GM21528 (cell line): ENCODE results near the gene CPEB4.

Experiments
- ATAC-seq: cut with Tn5 transposase; IDR thresholded peaks from one replicate; pipeline ENCODE4 v1.9.1; 2021; ENCODE audit warnings: mild to moderate bottlenecking, moderate library complexity; ENCODE audit not compliant: unreplicated experiment, low FRiP score

Gene CPEB4

DNA sequence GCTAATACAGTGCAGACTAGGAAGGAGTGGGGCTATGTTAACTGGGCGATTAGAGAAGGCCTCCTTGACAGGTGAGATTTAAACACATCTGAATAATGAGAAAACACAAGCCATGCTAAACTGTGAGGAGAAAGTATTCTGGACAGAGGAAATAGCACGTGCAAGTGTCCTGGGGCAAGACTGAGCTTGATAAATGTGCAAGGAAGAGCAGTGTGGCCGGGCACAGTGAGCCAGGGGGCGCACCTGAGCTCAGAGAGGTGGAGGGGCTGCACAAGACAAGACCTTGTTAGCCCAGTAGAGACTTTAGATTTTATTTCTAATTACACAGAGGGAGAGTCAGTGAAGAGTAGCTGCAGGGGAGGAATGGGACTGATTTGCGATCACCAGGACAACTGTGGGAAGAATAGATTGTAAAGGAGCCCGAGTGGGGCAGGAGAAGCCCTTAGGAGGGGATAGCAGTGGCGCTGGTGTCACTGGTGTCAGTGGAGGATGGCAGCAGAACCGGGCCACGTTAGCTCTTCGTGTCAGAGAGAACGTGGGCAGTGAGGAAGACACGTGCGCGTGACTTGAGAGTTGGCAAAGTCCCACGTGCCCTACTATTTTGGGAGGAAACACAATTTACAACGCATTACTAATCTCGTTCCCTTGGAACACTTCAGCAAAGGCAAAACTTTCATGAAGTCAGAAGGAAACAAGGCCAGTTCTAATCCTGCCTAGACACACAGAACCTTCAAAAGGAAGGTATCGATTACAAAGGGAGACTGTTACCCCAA, 82.9 kb downstream of the CPEB4 start:
- no peak for ATAC-seq

DNA sequence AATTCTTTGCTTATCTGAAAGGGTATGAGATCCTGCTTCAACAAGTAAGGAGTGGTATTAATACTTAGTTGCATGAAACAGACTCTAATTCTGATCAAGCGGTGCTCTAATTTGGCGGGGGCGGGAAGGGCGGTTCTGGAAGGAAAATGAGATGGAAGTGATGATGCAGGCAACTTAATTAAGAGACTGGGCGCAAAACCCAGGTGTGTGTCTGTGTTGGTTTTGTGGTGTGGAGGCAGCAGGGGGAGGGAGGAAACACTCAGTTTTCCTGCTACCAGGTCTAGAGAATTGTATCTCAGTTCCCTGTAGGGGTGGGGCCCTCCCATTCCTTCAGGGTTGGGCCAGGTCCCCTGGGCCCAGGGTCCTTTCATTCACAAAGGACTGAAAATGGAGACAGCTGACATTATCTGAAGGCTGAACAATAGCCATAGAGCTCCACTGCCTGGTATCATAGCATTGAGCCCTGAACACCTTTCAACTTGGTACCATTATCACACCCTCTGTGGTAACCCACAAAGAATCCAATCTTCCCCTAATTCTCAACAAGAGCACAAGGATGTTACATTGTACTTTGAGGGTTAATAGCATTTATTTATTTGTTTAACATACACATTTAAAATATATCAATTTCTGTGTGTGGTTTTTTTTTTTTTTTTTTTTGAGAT, 83.7 kb downstream of the CPEB4 start:
- no peak for ATAC-seq

DNA sequence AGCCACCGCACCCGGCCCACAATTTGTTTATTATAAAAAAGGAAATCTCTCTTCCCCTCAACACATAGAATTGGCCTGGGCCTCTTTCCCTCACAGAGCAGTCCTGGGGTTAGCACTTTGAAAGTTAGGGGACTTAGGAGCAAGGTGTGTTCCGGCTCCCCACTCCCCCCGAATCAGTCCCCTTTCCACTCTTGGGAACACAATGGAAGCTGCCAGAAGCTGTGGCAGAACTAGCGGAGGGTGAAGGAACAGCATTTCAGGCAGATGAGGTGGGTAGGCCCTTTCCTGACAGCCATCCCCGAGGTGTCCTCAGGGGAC, 84.4 kb downstream of the CPEB4 start:
- no peak for ATAC-seq

DNA sequence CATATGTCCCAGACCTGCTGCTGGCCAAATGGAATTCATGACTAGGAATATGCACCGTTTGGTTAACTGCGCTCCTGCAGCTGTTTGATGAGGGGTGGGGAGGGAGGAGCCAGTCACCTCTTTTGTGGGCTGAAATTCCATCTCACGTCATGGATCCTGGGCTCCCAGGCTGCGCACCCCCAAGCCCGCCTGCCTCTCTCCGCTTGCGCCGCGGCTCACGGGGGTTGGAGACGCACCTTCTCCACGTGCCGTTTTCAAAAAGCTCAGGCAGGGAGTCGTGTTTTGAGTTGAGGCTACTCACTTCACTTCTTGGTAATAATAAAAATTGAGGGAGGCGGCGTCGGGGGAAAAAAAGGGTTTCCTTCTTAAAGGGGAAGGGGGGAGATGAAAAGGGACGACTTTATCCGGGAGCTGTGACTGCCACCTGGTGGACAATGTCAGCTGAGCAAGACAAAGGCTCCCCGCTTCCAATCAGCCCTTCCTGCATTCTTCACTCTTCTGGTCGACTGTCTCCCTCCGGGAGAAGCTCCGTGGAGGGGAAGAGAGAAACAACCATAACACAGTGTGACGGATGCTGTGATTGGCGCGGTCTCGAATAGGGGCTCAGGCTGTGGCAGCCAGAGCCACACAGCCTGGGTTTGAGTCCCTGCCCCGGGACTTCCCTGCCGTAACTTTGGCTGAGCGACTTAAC, 84.9 kb downstream of the CPEB4 start:
- ATAC-seq = peak; percentile 69

DNA sequence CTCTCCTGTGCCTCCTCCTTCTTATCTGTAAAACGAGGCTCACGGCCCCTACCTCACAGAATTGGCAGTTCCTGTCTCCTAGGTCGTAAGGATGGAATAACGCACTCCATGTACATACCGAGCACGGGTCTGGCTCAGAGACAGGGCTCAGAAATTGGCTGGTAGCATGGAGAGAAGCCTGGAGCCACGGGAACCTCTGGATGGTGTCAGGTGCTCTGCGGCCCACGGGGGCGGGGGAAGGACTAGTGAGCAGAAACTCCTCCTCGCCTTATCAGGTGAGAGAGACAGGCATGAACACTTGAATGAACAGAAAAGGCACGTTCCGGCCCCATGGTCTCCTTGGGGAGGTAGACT, 85.4 kb downstream of the CPEB4 start:
- peak; percentile 29 for ATAC-seq

DNA sequence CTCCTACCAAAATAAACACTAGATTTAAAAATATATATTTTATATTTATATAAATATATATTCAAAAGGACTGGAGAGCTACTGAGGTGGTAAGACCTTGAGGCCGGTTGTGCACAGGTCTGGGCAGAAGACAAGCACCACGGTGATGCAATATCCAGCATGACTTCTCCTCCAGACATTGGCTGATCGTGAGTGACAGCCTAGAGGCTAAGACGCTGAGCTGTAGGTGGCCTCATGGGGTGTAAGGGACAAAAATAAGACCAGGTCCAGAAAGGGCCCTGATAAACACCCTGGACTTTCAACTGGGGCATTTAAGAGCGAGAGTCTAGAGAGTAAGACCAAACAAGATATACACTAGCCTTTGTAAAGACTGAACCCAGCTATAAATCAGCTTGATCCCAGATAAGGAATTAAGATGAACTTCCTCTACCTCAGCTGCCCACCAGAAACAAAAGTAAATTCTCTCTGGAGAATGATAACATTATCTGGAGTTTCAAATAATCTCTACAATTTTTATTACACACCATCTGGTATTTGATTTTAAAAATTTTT, 86.6 kb downstream of the CPEB4 start:
- no peak for ATAC-seq

DNA sequence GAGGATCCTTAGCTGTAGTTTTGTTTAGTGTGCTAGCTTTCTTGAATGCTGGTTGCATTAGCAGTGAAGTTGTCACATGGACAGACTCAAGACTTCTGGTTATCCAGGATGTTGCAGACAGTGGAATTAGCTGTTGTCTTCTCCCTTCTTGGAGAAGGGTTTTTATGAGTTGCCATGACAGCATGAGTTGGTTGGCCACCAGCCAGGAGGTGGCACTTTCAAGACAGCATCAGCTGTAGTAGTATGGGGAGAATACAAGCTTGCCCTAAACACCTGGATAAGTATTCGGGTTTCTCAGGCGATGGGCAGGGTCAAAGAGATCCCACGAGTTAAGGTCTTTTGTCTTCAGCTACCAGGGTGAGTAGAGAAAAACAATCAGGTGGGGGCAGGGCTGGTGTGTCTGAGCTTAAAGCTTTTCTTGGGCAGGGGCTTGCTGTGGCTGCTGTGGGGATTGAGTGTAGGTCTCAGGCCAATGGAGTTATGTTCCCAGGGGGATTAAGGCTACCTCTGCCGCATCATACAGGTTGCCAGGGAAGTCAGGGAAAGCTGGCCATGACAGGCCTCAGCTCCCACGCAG, 93.1 kb downstream of the CPEB4 start:
- ATAC-seq = no peak

DNA sequence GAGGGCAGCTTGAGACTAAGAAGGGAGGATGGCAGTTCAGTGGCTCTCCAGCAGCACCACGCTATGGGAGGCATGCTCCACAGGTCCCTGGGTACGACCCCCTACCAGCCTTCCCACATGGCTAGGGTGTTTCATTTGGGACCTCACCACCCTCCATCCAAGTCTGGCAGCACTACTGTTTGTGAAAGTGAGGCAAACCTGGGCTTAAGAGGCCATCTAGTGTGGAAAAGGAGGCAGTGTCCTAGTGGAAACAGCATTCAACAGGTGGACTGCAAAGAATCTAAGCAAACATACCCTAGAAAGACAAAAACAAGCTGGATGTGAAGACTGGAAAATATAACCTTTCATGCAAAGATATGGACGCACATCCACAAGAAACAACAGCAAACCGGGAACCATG, 96.1 kb downstream of the CPEB4 start:
- no peak for ATAC-seq

DNA sequence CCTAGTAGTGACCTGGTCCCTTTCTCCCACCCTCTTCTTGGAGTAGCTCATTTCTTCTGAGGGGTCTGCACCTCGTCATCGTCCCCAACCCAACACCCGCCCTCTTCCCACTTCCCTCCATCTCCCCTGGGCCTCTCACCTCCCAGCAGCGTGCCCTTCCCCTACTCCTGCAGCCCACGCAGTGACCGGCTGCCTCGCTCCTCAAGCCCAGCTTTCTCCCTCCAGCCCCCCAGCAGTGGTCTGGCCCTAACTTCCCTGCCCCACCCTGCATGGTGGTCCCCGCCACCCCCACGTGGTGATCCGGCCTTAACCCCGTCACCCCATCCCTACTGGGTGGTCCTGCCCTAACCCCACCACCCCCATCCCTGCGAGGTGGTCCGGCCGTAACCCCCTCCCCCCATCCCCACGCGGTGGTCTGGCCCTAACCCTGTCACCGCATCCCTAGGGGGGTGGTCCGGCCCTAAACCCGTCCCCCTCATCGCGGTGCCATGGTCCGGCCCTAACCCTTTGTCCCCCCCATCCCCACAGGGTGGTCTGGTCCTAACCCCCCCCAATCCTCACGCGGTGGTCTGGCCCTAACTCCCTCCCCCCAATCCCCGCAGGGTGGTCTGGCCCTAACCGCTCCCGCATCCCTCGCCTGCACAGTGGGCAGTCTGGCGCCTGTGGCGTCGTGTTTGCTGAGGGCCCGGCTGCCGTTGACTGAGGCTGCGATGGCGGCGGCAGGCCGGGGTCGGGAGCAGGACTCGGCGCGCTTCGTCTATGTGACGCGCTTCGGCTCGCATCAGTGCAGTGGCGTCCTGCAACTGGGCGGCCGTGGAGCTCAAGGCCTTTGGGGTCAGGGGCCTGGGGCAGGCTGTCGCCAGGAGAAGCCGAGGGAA, 100.6 kb downstream of the CPEB4 start, which contains the start of gene C5orf47:
Gene C5orf47 (plus strand): TSS at position 617 of the 878 bp plus-strand sequence. CDS start 94 bp downstream, at position 711.
- ATAC-seq = no peak

DNA sequence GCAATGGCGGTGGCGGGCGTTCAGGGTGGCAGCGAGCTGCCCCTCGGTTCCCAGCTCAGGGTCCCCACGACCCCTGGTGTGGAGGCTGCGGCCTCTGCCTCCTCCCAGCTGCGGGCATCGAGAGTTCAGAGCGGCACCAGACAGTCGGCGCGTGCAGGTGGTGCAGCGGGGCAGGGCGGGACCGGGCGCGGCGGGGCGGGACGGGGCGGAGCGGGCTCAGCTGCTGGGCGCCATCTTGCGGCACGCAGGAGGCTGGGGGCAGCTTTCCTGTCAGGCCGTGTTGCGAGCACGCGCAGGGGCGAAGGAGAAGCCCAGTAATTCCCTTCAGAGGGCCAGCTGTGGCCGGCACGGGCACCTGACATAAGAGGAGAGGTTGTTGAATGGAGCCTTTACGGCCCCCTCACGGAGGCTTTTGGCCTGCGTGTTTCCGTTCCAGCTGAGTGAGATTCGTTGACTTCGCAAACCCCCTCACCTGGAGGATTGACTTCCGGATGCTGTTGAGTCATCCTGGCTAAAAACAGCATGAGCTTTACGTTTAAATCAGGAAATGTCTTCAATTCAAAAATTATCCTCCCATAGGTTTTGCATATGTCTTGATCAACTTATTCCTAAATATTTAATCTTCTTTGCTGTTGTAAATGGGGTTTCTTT, 101.4 kb downstream of the CPEB4 start:
- no peak for ATAC-seq

DNA sequence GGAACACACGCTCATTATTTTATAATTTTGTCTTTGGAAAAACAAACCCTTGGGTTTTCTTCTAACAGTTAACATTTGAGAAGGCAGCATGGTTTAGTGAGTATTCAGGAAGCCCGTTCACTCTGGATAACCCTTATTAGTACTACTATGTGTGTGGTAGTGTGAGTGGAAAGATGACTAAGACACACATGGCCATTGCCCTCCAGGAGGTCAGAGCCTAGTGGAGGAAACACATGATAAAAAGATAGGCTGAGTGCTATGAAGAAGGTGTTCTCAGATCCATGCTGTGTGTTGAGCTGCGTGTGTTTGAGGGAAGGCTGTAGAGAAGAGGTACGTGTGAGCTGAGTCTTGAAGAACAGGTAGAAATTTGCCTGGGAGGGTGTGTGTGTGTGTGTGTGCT, 109.2 kb downstream of the CPEB4 start:
- no peak for ATAC-seq

DNA sequence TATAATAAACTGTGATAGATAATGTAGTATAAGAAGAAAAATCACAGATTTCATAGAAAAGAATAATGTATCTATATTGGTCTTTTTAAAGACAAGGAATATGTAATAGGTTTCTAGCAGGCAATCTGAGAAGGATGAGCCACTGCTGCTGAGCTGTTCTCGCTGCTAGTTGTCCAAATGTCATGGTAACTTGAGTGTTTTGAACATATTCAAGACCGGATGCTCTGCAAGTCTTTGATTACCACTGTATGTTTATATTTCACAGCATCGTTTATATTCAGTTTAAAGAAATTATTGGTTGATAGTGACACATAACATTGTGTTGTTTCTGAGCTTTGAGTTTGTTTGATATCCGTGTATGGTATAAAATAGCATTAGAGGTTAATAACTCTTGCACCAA, 110.4 kb downstream of the CPEB4 start:
- no peak for ATAC-seq

DNA sequence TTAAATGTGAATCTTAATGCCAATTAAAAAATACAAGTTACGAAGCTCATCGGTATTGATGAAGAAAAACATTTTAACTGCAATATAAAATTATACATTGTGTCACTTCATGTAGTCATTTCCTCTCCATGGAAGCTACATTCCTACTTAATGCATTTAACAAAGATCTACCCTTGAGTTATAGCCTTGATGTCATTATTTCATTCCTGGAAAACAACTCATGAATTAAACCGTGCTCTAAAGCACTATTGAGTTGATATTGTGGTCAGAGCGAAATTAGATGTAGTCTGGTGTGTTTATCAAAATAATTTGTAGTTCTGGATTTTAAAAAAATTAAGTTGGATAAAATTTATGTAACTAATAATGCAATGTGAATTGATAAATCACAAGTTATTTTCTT, 111.9 kb downstream of the CPEB4 start:
- ATAC-seq = no peak

DNA sequence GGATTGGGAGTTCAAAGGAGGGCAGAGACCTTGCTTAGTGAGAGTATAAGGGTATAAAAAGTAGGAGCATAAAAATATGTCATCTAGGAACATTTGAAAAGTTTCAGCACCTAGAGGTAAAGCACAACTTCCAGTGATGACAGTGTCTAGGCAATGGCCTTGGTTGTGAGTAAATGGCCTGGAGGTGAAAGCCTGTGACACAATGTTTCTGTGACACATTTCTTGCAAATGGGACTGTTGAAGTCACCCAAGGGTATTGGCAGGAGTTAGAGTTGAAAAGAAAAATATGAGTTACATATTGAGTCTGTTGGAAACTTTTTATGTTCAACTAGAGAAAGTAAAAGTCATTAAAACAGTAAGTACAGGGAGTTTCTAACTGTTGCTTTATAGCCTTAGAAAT, 115.6 kb downstream of the CPEB4 start:
- no peak for ATAC-seq

DNA sequence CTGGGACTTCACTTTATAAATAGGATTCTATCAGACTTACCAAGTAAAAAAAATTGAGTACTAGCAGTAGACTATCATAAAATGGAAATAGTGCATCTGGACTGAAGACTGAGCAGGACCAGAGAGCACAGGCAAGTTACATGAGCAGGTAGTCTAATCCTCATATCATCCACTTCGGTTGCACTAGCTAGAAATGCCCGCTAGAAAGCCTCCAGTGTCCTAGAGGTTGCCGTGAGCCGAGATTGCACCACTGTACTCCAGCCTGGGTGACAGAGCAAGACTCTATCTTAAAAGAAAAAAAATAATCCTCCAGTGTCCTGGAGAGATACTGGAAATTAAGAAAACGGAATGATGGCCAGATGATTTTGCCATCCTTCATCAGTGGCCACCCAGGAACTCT, 120.8 kb downstream of the CPEB4 start:
- ATAC-seq = no peak

DNA sequence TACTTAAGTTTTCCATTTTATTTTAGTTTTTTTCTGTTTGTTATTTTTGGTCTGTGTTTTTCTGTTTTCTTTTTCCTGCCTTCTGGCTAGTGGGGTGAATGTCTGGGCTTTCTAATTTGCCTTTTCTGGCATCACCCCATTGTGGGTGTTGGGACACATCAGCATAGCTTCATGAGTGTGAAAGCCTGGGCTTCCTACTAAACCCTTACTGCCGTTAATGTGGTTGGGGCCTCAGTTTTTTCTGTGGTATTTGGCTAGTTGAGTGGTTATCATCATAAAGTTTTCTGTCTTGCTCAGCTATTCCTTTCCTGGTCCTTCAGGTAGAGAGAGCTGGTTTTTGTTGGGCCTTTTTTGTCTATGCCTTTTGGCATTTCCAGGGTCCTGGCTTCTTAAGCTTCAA, 122.2 kb downstream of the CPEB4 start:
- ATAC-seq = no peak

DNA sequence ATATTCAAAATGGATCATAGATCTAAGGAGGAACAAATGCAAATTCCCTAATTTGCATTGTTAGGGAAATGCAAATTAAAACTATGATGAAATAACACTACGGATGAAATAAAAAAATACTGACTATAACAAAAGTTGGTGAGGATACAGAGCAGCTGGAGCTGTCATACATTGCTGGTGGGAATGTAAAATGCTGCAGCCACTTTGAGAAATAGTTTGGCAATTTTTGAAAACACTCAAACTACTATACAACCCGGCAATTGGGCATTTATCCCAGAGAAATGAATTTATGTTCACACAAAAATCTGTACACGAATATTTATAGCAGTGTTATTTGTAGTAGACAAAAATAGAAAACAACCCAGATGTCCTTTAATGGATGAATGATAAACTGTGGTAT, 123.3 kb downstream of the CPEB4 start:
- ATAC-seq = no peak
